GM19372 (cell line): ENCODE data around the gene ACVR2B.

Experiments used
- ATAC-seq: cut with Tn5 transposase; IDR thresholded peaks from one replicate; pipeline ENCODE4 v1.9.1; 2021; ENCODE audit warnings: mild to moderate bottlenecking, low read depth, moderate library complexity; ENCODE audit not compliant: unreplicated experiment

The ACVR2B gene

DNA sequence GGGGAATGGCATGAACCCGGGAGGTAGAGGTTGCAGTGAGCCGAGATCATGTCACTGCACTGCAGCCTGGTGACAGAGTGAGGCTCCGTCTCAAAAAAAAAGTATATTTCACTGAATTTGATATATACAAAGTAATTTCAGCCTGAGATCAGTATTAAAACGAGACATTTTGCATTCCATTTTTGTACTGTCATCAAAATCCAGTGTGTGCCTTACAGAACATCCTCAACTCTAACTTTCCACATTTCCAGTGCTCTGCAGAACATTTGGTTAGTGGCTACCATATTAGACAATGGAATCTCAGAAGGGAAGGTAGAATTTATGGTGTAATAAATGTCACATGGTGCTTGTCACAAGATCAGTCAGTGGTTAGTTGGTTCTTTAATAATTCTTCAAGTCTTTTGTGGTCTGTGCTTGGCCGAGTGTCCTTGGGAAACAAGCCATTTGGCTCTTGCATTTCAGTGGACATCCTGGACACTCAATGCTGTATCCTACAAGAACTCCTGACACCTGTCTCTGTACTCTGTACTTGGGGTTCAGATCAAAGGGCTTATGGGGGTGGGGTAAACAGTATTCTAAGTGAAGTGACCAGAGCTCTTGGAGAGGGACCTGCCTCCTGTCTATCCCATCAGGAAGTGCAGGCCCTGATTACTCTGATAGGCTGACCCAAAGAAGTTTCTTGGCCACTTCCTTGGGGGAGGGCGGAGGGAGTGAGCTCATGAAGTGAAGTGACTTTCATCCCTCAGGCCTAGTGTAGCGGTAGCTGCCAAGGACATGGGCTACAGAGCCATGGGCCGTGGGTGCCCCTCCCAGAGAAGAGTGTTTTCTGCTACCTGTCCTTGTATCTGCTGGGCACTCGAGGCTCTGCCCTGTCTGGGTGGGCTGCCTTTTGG is 3.7 kb downstream of the ACVR2B start:
- no peak for ATAC-seq

DNA sequence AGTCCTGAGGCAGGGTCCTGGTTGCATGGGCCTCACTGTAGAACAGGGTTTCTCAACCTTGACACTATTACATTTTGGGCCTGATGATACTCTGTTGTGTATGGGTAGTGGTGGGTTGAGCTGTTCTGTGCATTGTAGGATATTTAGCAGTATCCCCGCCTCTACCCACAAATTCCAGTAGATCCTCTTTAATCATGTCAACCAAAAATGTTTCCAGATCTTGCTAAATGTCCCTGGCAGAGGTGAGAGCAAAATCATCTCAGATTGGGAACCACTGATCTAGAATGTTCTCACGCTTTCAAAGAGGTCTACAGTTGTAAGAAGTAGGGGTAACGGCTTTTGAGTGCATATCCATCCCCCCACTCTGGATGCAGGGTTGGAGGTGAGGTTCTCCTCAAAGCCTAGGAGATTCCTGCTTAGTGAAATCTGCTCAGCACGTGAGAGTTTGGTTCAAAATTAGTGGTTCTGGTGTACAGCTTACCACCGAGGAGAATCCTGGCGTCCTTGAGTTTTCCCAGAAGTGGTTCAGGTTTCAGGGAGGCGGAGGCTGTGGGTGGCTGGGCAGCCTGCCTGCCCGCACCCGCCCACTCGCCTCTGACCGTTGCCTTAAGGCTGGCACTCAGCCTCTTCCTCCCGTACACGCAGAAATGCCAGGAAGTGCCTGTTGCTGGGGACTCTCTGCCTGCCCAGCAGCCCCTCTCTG is 5.3 kb downstream of the ACVR2B start:
- ATAC-seq = no peak

DNA sequence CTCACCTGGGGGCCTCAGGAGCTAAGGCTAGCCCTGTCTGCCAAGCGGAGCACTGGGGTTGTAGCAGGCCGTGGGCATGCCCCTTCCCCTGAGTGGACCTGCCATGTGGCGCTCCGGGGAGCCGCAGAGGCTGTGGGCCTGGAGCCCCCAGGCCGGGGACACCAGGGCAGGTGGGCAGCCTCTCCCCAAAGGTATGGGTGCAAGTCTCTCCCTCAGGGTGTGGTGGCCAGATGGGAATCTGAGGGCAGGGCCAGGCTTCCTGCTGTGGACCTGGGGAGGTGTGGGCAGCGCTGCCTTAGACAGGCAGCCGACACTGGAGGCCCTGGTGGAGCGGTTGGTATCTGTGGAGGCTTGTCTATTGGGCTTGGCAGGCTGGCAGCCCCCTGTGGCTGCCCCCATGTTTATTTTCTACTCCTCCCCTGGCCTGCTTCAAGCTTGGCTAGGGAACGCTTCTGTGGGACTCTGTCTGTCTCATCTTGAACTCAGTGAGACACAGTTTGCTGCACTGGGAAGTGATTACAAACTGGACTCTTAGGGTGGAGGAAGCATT is 5.9 kb downstream of the ACVR2B start:
- ATAC-seq = no peak

DNA sequence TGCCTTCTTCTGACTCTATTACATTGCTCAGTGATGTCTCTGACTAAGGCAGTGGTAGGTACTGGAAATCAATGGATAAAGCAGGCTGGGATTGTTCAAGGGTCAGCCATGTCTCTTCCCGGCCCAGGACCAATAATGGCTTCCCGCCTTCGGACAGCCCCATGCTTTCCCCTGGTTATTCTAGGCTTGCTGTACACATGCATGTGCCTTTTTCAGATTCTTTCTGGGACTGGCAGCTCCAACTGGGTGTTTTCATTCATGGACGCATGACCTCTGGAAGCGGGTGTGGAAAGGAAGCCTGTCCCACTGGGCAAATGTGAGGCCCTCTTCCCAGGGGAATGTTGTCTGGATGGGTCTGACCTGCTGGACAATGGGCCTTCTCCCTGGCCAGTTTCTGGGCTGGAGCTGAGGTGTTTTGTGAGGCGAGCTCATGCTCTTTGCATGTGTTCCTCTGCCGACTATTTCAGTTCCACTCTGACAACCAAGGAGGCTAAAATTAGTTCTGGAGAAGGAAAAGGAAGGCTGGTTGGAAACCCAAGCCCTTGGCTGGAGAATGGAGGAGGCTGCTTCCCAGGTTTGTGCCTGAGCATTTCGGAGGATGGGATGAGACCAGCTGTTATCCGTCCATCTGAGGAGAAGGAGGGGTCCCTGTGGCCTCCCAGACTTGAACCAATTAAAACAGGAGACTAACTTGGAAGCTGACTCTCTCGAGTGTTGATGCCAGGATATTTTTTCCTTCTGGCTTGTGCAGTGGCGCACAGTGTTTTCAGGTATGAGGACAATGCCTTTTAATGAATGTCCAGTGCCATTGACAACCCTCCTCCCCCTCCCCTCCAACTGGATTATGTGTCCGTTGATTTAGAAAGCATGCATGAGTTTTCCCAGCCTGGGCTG is 6.9 kb downstream of the ACVR2B start:
- no peak for ATAC-seq

DNA sequence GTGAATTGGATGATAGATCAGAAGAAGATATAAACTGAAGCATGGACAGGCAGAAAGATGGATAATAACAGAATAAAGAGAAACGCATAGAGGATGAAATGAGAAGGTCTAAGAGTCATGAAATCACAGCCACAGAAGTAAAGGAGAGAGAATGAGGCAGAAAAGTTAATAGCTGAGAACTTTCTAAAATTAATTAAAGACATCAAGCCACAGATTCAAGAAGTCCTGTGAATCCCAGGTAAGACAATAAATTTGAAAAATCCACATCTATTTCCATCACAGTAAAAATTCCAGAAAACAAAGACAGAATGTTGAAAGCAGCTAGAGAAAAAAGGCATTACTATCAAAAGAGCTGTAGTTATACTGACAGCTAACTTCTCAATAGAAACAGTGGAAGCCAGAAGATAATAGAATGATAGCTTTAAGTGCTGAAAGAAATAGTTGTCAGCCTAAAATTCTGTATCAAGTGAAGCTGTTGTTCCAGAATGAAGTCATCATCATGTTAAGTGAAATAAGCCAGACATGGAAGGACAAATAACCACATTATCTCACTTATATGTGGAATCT is 12.0 kb downstream of the ACVR2B start:
- no peak for ATAC-seq

DNA sequence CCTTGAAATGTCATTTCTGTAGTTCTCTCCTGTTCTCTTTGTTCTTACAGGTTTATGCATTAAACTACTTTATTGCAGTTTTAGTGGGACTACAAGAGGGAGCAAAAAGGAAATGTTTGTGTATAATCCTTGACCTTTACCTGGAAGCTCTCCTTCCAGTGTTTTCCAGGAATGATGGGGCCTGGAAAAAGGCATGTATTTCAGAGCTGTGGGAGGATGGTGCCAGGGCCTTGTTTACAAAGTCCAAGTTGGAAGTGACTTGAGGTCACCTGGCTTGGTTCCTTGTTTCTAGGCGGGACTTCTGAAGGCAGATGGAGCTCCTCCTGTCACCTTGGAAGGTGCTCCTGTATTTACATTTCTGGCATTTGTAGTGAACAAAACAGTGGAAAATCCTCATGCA is 15.1 kb downstream of the ACVR2B start:
- ATAC-seq = no peak

DNA sequence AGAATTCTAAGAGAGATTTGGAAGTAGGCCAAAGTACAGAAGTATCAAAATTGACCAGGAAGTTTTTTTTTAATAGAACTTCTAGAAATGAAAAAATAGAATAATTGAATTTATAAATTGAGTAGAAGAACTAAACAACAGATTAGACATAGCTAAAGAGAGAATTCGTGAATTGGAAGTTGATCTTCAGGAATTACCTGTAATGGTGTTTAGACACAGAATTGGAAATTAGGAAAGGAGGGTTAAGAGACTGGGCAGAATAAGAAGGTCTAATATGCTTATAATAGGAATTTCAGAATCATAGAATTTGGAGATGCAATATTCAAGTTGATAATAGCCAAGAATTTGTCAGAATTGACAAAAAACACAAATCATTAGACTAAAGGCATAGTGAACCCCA is 16.2 kb downstream of the ACVR2B start:
- ATAC-seq = no peak

DNA sequence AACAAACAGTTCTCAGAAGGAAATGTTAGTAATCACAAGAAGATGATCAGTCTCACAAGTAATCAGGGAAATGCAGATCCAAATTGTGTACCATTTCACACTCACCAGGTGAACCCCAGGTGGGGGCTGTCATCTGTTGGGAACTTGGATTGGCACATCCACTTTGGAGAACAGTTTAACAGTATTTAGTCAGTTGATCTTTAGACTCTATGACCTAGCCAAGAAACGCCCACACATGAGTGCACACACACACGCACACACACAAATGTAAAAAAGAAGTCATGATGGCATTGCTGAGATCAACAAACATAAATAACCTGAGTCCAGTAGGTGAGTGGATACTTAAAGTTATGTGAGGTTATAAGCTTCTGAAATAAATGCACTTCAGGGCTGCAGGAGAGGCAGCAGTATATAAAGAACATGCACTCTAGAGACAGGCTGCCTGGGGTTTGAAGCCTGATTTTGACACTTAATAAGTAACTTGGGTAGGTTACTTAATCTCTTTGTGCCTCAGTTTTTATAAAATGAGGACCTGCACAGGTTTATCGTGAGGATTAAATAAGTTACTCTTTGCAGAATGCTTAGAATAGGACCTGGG is 17.7 kb downstream of the ACVR2B start:
- ATAC-seq = no peak

DNA sequence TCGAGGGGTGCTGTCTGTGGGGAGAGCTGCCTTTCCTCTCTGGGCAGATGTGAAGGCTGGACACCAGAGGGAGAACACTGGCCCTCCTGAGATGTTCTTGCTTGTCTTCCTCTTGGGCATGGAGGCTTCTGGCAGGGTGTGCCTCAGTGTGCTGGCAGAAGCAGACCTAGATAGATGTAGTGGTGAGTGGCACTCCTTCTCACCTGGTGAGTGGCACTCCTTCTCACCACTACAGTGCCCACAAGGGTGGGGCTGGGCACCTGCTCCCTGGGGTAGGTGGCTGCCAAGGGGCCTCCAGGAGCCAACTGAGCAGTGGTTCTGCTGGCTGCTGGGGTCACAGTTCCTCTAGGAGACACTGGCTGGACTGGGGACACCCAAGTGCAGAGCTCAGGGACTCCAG is 18.7 kb downstream of the ACVR2B start:
- ATAC-seq = no peak

DNA sequence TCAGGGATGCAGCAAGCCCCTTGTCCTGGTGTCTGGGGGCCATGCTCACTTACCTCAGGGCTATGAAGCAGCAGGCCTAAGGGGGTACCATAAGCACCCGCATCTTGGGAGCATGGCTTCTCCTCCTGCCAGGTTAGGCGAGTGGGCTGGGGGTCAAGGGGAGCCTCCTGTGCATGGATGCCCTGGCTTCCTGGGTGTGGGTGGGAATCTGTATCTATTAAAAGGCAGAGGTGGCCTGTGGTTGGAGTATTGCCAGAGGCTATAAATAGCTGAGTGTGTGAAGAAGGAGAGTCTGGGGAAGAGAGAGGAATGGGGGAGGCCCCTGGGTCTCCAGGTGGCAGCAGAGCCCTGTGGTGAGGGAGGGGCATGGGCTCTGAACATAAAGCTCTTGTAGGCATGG is 19.5 kb downstream of the ACVR2B start:
- ATAC-seq = no peak

DNA sequence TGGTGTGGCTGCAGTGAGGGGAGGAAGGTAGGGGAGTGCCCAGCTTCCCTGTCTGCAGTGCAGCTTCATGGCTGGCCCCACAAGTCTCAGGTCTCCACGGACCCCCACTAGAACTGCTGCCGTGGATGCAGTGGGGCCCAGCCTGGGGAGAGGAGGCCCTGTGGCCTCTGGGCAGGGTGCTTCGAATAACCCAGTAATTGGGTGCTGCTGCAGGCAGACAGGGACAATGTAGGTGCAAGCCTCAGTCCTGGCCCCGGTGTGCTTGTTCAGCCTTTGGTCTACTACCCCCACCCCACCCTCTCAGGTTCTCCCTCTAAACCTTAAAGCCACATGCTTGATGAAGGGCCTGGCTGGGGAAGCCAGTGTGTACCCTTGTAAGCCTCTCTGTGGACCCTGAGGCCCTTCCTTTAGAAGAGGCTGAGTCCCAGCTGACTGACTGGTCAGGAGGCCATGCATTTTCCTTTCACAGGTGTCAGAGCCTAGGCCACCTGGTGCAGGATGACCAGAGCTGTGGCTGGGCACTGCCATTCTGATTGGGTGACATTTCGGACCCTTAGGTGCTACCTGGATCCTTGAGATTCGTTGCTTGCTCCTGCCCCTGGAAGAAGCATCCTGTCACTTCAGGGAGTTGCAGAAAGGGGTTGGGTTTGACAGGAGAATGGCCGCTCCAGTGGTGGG is 21.4 kb downstream of the ACVR2B start:
- ATAC-seq = no peak

DNA sequence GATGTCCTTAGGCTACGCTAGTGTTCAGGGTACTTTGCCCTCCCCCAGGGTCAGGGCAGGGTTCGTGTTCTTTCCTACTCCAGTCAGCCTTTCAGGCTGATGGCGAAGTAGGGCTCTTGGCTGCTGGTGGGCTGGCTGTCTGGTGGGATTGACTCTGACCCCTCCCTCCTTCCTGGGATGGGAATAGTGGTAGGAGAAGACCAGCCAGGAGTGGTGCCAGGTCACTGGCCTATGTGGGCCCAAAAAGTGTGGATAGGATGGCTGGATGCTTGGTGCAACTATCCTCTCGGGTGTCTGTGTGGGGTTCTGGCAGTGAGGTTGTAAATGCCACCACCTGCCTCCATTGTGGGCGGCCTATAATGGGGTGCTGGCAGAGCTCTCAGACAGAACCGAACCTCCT is 22.0 kb downstream of the ACVR2B start:
- no peak for ATAC-seq

DNA sequence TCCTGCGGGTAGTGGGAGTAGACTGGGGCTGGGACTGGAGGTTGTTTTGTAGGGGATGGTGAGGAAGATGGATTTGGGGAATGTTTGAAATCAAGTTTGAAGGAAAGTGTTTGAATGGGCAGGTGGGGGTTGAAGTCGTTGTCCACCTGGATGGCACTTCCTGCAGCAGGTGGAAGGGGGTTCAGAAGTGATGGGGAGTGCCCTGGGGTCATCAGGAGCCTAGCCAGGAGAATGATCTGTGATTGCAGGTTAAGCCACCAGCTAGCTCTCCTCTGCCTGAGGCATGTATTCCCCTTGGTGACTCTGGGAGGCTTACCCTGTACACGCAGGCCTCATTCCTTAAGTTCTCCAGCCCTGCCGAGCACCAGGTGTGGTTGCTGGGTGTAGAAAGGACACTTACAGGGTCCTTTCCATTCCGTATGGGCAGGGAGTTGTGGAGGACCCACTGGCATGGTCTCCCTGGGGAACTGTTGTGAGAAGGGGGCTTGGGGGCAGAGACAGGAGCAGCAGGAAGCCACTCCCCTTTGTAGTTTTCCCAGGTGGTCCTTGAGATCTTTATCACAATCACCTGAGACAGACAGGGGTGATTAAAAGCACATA is 22.6 kb downstream of the ACVR2B start:
- no peak for ATAC-seq

DNA sequence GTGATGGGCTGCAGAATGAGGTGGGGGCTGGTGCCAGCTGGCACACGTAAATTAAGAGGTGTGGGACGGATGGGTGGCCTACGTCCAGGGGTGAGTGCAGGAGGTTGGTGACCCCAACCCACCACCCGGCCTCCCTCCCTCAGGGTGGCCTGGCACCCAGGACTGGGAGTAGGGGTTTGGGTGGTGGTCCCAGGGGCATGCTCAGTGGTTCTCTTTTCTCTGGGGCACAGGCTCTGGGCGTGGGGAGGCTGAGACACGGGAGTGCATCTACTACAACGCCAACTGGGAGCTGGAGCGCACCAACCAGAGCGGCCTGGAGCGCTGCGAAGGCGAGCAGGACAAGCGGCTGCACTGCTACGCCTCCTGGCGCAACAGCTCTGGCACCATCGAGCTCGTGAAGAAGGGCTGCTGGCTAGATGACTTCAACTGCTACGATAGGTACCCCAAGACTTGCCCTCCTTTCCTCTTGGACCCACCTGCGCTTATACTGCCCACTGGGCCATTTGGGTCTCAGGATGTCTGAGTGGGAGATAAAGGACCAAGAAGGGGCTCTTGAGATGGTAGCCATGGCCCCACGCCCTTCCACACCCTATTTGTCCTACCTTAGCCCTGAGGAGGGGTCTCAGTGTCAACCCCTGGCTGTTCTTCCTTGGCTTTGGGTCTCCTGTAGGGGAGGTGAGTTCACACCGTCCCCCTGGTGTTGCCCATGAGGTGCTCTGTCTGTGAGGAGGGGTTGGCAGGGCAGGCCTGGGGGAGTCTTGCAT is 23.5 kb downstream of the ACVR2B start:
- ATAC-seq = no peak

DNA sequence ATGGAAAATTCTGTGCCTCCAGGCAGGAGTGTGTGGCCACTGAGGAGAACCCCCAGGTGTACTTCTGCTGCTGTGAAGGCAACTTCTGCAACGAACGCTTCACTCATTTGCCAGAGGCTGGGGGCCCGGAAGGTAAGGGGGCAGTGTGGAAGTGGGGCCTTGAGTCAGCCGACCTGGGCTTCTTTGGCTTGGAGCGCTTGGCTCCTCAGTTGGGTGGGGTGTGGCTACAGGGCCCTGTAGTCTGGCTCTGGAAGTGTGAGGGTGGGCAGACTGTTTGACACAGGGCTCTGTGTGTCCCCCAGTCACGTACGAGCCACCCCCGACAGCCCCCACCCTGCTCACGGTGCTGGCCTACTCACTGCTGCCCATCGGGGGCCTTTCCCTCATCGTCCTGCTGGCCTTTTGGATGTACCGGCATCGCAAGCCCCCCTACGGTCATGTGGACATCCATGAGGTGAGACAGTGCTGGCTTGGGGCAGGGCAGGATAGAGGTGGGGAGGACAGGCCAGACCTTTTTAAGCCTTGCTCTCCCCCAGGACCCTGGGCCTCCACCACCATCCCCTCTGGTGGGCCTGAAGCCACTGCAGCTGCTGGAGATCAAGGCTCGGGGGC is 24.3 kb downstream of the ACVR2B start:
- no peak for ATAC-seq

DNA sequence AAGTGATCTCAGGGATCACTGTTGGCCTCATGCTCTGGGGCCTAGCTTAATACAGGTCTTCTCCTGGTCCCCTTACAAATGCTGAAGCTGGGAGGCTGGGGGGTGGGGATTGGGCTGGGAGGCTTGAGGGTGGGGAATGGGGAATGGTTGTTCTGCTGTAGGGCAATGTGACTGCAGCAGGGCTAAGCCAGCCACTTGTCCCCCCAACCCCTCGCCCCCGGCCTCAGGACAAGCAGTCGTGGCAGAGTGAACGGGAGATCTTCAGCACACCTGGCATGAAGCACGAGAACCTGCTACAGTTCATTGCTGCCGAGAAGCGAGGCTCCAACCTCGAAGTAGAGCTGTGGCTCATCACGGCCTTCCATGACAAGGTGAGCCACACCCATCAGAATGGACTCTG is 25.2 kb downstream of the ACVR2B start:
- ATAC-seq = no peak

DNA sequence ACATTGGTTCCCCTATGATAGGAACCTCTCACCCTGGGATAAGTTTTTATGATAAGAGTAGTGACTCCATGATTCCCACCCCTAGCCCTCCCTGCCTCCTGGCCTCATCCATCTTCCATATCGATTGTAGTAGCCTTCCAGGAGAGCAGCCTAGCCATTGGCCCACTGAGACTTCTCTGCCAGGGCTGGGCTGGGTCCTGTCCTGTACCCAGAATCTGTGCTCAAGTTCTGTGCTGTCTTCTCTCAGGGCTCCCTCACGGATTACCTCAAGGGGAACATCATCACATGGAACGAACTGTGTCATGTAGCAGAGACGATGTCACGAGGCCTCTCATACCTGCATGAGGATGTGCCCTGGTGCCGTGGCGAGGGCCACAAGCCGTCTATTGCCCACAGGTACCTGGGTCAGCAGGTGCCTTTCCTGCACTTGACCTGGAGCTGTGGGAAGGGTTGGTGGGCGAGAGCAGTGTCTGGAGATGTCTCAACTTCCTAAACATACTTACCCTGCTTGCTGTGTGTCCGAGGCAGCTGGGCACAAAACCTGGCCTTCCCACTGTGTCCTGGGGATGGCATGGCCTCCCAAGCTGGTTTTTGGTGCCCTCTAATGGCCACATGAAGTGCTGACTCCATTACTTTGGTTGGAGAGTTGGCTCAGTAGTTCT is 25.9 kb downstream of the ACVR2B start:
- no peak for ATAC-seq
